HG02642 (cell line): ENCODE data around the gene PKD1L1.
"Not testable (repeated sequence)": the region's sequence is repeated elsewhere in the genome, so short reads cannot be mapped to it uniquely, and the experiment has no call there.

Experiments used
- ATAC-seq: cut with Tn5 transposase; IDR thresholded peaks from one replicate; pipeline ENCODE4 v1.9.1; 2021; ENCODE audit warnings: mild to moderate bottlenecking; ENCODE audit not compliant: unreplicated experiment, poor library complexity

The PKD1L1 gene, protein sequence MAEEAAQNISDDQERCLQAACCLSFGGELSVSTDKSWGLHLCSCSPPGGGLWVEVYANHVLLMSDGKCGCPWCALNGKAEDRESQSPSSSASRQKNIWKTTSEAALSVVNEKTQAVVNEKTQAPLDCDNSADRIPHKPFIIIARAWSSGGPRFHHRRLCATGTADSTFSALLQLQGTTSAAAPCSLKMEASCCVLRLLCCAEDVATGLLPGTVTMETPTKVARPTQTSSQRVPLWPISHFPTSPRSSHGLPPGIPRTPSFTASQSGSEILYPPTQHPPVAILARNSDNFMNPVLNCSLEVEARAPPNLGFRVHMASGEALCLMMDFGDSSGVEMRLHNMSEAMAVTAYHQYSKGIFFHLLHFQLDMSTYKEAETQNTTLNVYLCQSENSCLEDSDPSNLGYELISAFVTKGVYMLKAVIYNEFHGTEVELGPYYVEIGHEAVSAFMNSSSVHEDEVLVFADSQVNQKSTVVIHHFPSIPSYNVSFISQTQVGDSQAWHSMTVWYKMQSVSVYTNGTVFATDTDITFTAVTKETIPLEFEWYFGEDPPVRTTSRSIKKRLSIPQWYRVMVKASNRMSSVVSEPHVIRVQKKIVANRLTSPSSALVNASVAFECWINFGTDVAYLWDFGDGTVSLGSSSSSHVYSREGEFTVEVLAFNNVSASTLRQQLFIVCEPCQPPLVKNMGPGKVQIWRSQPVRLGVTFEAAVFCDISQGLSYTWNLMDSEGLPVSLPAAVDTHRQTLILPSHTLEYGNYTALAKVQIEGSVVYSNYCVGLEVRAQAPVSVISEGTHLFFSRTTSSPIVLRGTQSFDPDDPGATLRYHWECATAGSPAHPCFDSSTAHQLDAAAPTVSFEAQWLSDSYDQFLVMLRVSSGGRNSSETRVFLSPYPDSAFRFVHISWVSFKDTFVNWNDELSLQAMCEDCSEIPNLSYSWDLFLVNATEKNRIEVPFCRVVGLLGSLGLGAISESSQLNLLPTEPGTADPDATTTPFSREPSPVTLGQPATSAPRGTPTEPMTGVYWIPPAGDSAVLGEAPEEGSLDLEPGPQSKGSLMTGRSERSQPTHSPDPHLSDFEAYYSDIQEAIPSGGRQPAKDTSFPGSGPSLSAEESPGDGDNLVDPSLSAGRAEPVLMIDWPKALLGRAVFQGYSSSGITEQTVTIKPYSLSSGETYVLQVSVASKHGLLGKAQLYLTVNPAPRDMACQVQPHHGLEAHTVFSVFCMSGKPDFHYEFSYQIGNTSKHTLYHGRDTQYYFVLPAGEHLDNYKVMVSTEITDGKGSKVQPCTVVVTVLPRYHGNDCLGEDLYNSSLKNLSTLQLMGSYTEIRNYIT (N-terminal part only)

GRCh38 chr7:47948141-47948790 lies at the start of gene PKD1L1:
Gene PKD1L1, minus strand, starts transcription at chr7:47948466. Its CDS starts 26 bp downstream, at chr7:47948440.
- ATAC-seq, result no peak

- no peak for ATAC-seq
These were observed 44.2 kb upstream of the PKD1L1 start for GRCh38 chr7:47992446-47992845.

- peak; percentile 99 for ATAC-seq
These were observed 43.6 kb upstream of the PKD1L1 start for GRCh38 chr7:47991741-47992311.

GRCh38 chr7:47991270-47991669 lies 43.0 kb upstream of the PKD1L1 start:
- no peak for ATAC-seq

- ATAC-seq, result no peak
These were observed 42.3 kb upstream of the PKD1L1 start for GRCh38 chr7:47990592-47990991.

- not testable (repeated sequence) for ATAC-seq
These were observed 41.5 kb upstream of the PKD1L1 start for GRCh38 chr7:47989607-47990400.

DNA sequence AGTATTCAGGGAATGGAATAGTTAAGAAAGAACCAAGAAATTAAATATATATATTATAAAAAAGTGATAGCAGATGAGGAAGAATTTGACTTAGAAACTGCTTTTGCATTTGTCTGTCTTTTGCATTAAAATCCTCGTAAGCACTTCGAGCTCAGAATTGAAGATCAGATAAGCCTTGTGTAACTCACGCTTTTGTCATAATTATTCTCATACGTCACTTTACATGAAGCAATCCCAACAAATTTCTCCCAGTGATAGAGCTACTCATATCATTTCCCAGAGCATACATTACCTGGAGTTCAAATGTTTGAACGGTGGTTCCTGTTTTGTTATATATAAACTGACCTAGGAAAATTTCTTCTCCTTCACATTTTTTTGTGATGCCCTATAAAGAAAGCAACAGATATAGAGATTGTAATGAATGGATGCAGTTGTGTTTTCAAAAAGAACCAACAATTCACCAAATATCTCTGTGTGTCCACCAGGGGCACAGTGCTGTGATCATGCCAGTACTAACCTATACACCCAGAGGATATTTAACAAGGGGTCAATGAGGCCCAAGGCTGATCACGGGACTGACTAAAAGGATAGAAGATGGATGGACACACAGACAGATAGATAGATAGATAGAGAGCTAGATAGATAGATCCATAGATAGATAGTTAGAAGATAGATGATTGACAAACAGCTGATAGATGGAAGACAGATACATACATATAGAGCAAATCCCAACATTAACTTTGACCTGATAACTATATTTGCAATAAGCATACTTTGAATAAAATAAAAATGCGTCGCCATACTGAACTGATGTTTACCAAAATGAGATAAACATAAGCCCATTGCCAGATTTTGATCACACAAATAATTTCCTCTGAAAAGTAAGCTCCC lies 40.5 kb upstream of the PKD1L1 start:
- ATAC-seq, result no peak

GRCh38 chr7:47982610-47983009 lies 34.3 kb upstream of the PKD1L1 start:
- no peak for ATAC-seq

GRCh38 chr7:47980648-47981047 lies 32.4 kb upstream of the PKD1L1 start:
- ATAC-seq, result not testable (repeated sequence)

- no peak for ATAC-seq
These were observed 31.5 kb upstream of the PKD1L1 start for GRCh38 chr7:47979832-47980181.

- peak; percentile 99 for ATAC-seq
These were observed 31.0 kb upstream of the PKD1L1 start, which contains the start of gene HUS1 for GRCh38 chr7:47979145-47979831. Gene HUS1, minus strand, starts transcription at chr7:47979615. Its CDS starts 96 bp downstream, at chr7:47979519.

GRCh38 chr7:47978790-47979144 lies 30.5 kb upstream of the PKD1L1 start:
- no peak for ATAC-seq

DNA sequence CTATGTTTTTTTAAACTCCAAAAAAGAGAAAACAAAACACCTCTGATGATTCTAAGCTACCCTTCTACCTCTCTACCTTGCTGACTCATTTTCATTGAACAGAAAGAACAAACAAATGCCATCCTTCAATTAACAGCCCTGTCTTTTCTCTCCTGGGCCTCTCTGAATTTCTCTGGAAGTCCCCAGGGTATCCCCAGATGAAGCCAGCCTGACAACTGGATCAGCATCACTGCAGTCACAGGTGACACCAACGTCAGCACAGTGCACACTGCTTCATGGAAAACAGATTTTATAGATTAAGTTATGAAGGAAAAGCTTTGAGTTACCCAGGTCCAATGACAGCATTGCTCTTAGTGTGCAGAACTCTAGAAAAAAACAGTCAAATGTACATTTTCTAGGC lies 25.5 kb upstream of the PKD1L1 start:
- peak; percentile 48 for ATAC-seq

GRCh38 chr7:47970761-47971160 lies 22.5 kb upstream of the PKD1L1 start:
- no peak for ATAC-seq

- peak; percentile 82 for ATAC-seq
These were observed 20.8 kb upstream of the PKD1L1 start for GRCh38 chr7:47968847-47969774.

DNA sequence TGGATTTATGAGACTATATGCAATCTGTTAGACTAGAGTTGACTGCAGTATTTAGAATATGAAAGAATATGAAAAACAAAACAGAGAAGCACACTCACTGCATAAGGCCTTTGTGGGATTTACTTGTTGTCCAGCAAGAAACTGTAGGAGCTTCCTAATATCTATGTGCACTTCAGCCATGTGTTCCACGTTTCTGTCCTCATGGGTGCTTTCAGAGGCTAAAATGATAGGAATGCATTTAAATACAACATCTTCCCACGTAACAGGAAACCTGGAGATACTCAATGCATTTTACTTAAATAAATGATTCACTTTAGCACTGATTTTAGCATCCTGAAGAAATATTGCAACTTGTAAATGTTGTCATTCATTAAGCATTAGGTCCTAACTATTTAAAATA lies 19.4 kb upstream of the PKD1L1 start:
- ATAC-seq, result no peak
